Retina (tissue), 1 donor: ENCODE data around the gene LEPROT.
"Not testable (repeated sequence)": the region's sequence is repeated elsewhere in the genome, so short reads cannot be mapped to it uniquely, and the experiment has no call there.

ENCODE experiments used
- DNase-seq: peaks from one replicate; pipeline ENCODE4 v3.0.0-alpha.2; 2016

Gene LEPROT, protein sequence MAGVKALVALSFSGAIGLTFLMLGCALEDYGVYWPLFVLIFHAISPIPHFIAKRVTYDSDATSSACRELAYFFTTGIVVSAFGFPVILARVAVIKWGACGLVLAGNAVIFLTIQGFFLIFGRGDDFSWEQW

GRCh38 chr1:65420590-65421350 is at the start of gene LEPROT, which contains the start of gene LEPR:
Gene LEPROT, plus strand, starts transcription at chr1:65420668. Its CDS starts 57 bp downstream, at chr1:65420725.
Gene LEPR, plus strand, starts transcription at chr1:65420668. Its CDS starts 144,898 bp downstream, at chr1:65565566.
- peak; percentile 95 for DNase-seq

DNA sequence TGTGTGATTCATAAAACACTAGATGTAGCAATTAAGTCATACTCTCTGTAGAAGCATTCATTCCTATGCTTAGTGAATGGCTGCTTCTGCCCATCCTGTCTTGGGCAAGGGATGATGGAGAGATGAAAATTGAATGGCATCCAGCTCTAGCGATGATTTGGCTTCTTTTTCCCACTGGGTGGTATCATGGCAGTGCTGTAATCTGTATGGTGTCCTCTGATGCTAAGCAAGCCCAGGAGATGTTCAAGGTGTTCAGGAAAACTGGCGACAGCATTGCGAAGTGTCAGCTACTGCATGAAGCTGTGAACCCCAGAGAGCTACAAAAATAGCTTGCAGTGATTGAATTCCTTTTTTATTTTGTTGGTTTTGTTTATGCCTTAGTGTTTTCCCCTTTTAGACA is 48.9 kb upstream of the LEPROT start:
- DNase-seq = no peak

- DNase-seq = no peak
Observed at GRCh38 chr1:65372557-65372956, 47.9 kb upstream of the LEPROT start.

DNA sequence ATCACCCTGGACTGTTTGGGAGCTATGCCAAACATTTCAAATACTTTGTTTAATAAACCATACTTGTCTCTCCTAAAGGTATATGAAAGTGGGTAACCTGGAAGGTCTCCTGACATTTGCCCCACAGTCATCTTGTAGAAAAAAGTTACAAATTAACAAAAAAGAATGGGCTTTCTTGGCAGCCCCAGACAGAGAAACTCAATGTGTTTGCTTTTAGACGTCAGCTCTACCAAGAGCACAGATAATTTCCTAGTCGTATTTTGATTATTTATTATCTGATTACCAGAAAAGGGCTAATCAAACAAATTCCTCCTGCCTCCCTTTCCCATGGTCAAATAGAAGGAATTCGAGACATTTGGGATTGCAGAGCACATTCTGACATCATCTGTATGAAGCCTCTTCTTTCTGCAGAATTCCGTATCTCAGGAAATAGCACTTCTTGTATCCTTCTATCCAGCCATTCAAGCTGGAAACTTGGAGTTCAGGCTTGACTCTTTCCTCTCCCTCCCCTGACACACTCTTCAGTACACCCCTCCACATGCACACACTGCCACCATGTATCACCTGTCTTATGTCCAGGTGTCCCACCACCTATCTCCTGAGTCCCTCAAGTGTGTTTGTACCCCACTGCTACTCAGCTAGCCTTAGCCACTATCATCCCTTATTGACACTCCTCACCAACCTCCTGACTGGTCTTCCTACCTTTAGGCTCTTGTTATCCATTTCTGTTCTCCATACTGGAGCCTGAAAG is 42.8 kb upstream of the LEPROT start:
- no peak for DNase-seq

GRCh38 chr1:65378247-65378946 is 42.1 kb upstream of the LEPROT start:
- no peak for DNase-seq

GRCh38 chr1:65384426-65384825 is 36.0 kb upstream of the LEPROT start:
- DNase-seq = not testable (repeated sequence)

- DNase-seq = no peak
Observed at GRCh38 chr1:65386439-65386838, 34.0 kb upstream of the LEPROT start.

GRCh38 chr1:65387821-65388220 is 32.6 kb upstream of the LEPROT start:
- no peak for DNase-seq

DNA sequence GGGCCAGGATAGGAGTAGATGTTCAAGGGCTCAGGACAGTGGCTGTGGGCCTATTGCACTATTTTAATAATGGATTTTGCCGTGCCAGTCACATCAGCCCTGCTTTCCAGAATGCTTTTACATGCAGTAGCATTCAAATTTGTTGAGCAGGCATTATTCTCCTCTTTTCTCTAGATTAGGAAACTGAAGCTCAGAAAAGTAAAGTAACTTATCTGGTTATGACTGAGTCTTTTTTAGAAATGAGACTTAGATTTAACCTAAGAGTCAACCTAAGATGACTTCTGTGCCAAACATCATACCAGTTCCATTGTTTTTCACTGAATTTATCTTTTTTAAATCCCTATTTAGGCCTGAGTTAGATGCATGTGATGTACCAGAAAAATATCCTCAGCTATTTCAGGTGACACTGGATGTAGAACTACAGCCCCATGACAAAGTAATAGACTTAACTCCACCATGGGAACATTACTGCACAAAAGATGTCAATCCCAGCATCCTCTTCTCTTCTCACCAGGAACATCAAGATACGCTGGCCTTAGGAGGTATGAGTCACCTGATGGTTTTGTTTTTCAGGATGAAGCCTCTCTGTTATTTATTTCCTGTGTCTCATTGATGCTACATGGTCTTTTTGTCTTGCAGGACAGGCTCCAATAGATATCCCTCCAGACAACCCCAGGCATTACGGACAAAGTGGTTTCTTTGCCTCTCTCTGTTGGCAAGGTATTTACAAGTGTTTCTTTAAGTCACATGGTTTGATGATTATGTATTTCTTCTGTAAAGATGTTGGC is 31.4 kb upstream of the LEPROT start:
- DNase-seq = no peak

DNA sequence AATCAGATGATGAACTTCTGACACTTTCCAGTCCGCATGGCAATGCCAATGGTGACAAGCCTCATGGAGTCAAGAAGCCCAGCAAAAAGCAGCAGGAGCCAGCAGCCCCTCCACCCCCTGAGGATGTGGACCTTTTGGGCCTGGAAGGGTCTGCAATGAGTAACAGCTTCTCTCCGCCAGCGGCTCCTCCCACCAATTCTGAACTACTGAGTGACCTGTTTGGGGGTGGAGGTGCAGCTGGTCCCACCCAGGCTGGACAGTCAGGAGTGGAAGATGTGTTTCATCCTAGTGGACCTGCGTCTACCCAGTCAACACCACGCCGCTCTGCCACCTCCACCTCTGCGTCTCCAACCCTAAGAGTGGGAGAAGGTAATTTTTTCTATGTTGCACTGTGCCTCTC is 28.0 kb upstream of the LEPROT start:
- no peak for DNase-seq

- no peak for DNase-seq
Observed at GRCh38 chr1:65393347-65393746, 27.1 kb upstream of the LEPROT start.

DNA sequence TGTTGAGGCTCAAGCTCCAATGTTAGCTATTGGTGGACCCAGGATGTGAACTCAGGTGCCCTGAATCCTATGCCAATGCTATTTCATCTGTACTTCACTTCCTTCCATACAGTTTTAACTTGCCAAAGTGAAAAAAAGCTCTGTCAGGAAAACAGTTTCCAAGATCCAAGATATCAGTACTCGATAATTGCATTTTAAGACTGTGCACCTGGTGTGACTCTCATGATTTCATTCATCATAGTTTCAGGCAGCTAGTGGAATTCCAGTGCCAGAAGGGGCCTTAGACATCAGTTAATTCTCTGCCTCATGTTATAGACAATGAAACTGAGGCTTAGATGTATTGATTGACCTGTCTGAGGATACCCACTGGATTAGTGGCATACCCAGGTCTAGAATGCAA is 26.5 kb upstream of the LEPROT start:
- no peak for DNase-seq

GRCh38 chr1:65395887-65396612 is 24.4 kb upstream of the LEPROT start:
- DNase-seq = no peak

- DNase-seq = no peak
Observed at GRCh38 chr1:65398083-65398482, 22.4 kb upstream of the LEPROT start.

GRCh38 chr1:65399003-65399402 is 21.5 kb upstream of the LEPROT start:
- DNase-seq = no peak

- no peak for DNase-seq
Observed at GRCh38 chr1:65401612-65402011, 18.9 kb upstream of the LEPROT start.

DNA sequence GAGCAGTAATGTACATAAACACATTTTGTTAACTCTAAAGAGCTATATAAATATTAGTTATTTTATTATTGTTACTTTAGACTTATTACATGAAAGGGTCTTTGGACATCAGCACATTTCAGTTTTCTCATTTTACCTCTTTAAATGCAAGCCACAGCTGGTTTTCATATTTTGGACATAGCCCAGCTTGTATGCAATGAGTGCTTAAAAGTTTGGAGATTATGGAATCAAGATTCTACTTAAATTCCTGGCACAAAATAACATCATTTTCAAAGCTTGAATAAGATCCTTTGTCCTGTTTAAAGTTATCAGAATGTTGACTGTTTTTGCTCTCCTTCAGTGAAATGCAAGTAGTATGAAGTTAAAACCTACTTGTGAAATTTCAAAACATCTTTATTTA is 15.5 kb upstream of the LEPROT start:
- DNase-seq = no peak

DNA sequence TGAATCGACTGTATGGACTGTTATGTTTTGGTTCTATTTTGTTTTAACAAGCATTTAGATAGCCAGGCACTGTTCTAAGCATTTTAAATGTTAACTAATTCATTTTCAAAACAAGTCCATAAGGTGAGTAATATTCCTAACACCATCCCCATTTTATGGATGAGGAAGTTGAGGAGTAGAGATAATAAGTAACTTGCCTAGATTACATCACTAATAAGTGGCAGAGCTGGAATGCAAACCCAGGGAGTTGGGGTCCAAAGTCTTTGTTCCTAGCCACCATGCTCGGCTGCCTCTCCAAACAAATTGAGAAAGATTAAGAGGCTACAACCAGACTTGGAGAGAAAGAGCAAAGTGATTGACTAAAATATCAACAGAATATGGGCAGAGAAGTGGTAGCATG is 12.6 kb upstream of the LEPROT start:
- no peak for DNase-seq

DNA sequence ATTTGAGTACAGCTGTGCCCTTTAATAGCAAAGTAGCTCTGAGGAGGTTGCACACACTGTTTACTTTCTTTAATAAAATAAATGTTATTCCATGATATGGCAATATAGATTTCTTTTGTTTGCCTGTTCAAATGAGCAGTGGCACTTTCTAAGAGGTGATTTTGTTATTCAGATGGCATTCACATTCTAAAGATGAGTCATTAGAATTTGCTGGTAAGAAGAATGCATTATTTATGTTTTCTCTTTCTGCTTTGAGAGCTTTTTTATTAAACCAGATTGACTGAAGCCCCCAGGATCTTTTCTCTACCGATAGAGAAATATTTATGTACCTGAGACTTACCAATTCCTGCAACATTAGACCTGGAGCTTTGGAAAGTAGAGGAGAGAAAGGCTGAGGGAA is 11.2 kb upstream of the LEPROT start:
- DNase-seq = no peak

GRCh38 chr1:65409816-65410326 is 10.6 kb upstream of the LEPROT start:
- DNase-seq = no peak

- no peak for DNase-seq
Observed at GRCh38 chr1:65412256-65412983, 8.0 kb upstream of the LEPROT start.
